ENCODE data around the gene CDS2.

DNA sequence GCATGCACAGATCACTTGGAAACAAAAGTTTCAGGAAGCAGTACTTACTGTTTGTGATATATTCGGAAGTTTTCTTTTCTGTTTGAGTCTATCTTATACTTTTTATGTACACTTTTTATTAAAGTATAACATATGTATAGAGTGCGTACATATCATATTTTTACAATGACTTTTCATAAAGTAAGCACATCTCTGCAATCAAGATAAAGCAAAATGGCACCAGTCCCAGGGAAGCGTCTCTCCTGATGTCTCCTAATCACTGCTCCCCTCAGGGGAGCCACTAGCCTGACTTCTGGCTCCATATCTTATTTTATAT is 26.3 kb downstream of the CDS2 start:
- TF ChIP-seq, protein P1, sequence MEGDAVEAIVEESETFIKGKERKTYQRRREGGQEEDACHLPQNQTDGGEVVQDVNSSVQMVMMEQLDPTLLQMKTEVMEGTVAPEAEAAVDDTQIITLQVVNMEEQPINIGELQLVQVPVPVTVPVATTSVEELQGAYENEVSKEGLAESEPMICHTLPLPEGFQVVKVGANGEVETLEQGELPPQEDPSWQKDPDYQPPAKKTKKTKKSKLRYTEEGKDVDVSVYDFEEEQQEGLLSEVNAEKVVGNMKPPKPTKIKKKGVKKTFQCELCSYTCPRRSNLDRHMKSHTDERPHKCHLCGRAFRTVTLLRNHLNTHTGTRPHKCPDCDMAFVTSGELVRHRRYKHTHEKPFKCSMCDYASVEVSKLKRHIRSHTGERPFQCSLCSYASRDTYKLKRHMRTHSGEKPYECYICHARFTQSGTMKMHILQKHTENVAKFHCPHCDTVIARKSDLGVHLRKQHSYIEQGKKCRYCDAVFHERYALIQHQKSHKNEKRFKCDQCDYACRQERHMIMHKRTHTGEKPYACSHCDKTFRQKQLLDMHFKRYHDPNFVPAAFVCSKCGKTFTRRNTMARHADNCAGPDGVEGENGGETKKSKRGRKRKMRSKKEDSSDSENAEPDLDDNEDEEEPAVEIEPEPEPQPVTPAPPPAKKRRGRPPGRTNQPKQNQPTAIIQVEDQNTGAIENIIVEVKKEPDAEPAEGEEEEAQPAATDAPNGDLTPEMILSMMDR (IDR thresholded peaks at IDR 0.05): no peak
- no peak for TF ChIP-seq ZFX (IDR thresholded peaks at IDR 0.05; ENCODE audit: borderline replicate concordance)

Data from 22Rv1 (cell line).